SK-N-MC (cell line): ENCODE measurements around the gene CCDC142.
"Not testable (repeated sequence)": the region's sequence is repeated elsewhere in the genome, so short reads cannot be mapped to it uniquely, and the experiment has no call there.

Experiments
- DNase-seq: peaks from one replicate; pipeline ENCODE4 v3.0.0-alpha.2; 2011; ENCODE audit warnings: low read depth, low spot score
- H3K27ac ChIP-seq: fragments of 200-600 bp; sonication (generic); 2 replicates; pipeline ENCODE4 v1.5.1; 2016; ENCODE audit warnings: mixed run types
- H3K36me3 ChIP-seq: fragments of 200-600 bp; sonication (generic); 2 replicates; pipeline ENCODE4 v1.6.1; 2017; ENCODE audit warnings: antibody characterized with exemption, low read length, mixed read lengths; ENCODE audit not compliant: insufficient read depth
- H3K4me3 ChIP-seq: fragments of 200-600 bp; sonication (generic); 2 replicates; pipeline ENCODE4 v1.5.1; 2016
- H3K9ac ChIP-seq: fragments of 200-600 bp; sonication (generic); 2 replicates; pipeline ENCODE4 v1.8.0; 2017; ENCODE audit warnings: mixed run types, mixed read lengths; ENCODE audit not compliant: insufficient read length
- H3K9me3 ChIP-seq: fragments of 200-600 bp; sonication (generic); 2 replicates; pipeline ENCODE4 v1.6.1; 2017; ENCODE audit warnings: low read depth, mild to moderate bottlenecking, antibody characterized with exemption, low read length, moderate library complexity, mixed read lengths
- EZH2 ChIP-seq: fragments of 200-600 bp; sonication (generic); IDR thresholded peaks from one replicate; pipeline ENCODE4 v1.6.1; 2017; ENCODE audit warnings: antibody characterized with exemption
- FOXP2 ChIP-seq: optimal IDR thresholded peaks from 2 replicates; pipeline ENCODE3; 2011; ENCODE audit warnings: mild to moderate bottlenecking, moderate library complexity; ENCODE audit not compliant: insufficient read depth; ENCODE audit errors: extremely low read length, control extremely low read depth
- POLR2AphosphoS5 ChIP-seq: IDR thresholded peaks from 2 replicates; pipeline ENCODE4 v1.6.1; 2012; ENCODE audit warnings: mild to moderate bottlenecking, low read depth, low read length, borderline replicate concordance

CCDC142 gene

GRCh38 chr2:74457549-74458131, 25.2 kb downstream of the CCDC142 start:
- DNase-seq = no peak
- H3K9ac ChIP-seq = peak overlapping the region; percentile 86
- peak overlapping the region; percentile 99 for H3K4me3 ChIP-seq
- peak; percentile 69; the same call in 1 of the 2 replicates for TF ChIP-seq POLR2AphosphoS5
- no peak for TF ChIP-seq EZH2
- TF ChIP-seq FOXP2 = no peak
- H3K36me3 ChIP-seq = peaks cover 10% of the 10 kb centered on the region; the same call in 1 of the 2 replicates
- no peaks in the 10 kb centered on the region for H3K9me3 ChIP-seq
- peak overlapping the region; percentile 65 for H3K27ac ChIP-seq

DNA sequence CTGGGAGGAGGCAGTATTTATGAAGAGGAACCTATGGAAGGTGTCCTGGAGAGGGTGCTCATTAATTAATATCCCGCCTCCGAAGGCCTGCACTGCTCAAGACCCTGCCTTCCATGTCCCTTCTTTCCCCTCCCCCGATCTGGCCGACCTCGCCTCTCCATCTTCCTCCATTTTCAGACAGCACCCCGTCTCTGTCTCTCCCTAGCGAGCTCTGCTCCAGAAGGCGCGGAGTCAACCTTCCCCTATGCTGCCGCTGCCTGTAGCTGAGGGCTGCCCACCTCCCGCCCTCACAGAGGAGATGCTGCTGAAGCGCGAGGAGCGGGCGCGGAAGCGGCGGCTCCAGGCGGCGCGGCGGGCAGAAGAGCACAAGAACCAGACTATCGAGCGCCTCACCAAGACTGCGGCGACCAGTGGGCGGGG, 25.7 kb downstream of the CCDC142 start:
- TF ChIP-seq EZH2 = no peak
- TF ChIP-seq FOXP2 = no peak
- TF ChIP-seq POLR2AphosphoS5 = no peak
- no peaks in the 10 kb centered on the region for H3K9me3 ChIP-seq
- no peak overlapping the region for H3K27ac ChIP-seq
- peak overlapping the region; percentile 99 for H3K4me3 ChIP-seq
- peak overlapping the region; percentile 86 for H3K9ac ChIP-seq
- peaks cover 5% of the 10 kb centered on the region; the same call in 1 of the 2 replicates for H3K36me3 ChIP-seq
- DNase-seq = no peak

GRCh38 chr2:74454654-74455511, 27.9 kb downstream of the CCDC142 start, which contains the start of gene INO80B:
INO80B (plus strand) TSS chr2:74455087; CDS start chr2:74455117, 30 bp downstream.
- peak; percentile 95 for DNase-seq
- Histone ChIP-seq H3K4me3 (peak within 1 kb of the TSS; percentile 87), H3K27ac (0 out of 2 replicates have a peak within 1 kb of the TSS, but pooled peaks have one; percentile 56), H3K9me3 (no peaks in the 10 kb centered on the region), H3K9ac (peak within 1 kb of the TSS; percentile 71), H3K36me3 (no peaks in the 10 kb centered on the region)
- TF ChIP-seq POLR2AphosphoS5 (peak; percentile 83), EZH2 (no peak), FOXP2 (peak; percentile 98)

DNA sequence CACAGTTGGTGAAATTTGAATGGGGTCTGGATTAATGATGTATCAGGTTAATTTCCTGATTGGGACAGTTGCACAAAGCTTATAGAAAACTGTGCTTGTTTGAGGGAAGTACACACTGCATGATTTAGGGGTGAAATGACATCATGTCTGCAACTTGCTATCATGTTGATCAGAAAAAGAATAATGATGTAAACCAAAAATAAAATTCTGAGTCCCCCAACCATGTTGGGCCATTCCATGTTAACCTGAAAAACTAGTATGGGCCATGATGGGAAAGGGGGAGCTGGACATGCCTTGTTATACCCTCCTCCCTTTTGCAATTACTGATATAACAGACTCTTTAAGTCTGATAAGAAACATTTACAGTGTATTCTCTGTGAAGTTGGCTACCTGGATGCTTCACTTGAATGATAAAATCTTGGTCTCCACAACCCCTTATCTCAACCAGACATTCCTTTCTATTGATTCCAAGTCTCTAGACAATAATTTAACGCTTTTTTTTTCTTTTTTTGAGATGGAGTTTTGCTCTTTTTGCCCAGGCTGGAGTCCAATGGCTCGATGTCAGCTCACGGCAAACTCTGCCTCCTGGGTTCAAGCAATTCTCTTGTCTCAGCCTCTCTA, 32.1 kb downstream of the CCDC142 start:
- Histone ChIP-seq H3K27ac (no peak overlapping the region), H3K9ac (no peak overlapping the region), H3K9me3 (no peaks in the 10 kb centered on the region), H3K36me3 (no peaks in the 10 kb centered on the region), H3K4me3 (no peak overlapping the region)
- DNase-seq = no peak
- TF ChIP-seq POLR2AphosphoS5 (no peak), EZH2 (no peak), FOXP2 (no peak)

- DNase-seq = no peak
- H3K36me3 ChIP-seq = no peaks in the 10 kb centered on the region
- no peak overlapping the region for H3K27ac ChIP-seq
- H3K4me3 ChIP-seq = no peak overlapping the region
- TF ChIP-seq EZH2 = no peak
- TF ChIP-seq POLR2AphosphoS5 = no peak
- TF ChIP-seq FOXP2 = no peak
- H3K9me3 ChIP-seq = no peaks in the 10 kb centered on the region
- H3K9ac ChIP-seq = no peak overlapping the region
Observed at GRCh38 chr2:74448771-74449170, 34.0 kb downstream of the CCDC142 start.

- no peaks in the 10 kb centered on the region for H3K36me3 ChIP-seq
- DNase-seq = no peak
- no peaks in the 10 kb centered on the region for H3K9me3 ChIP-seq
- no peak overlapping the region for H3K27ac ChIP-seq
- H3K9ac ChIP-seq = no peak overlapping the region
- H3K4me3 ChIP-seq = no peak overlapping the region
- TF ChIP-seq POLR2AphosphoS5 = no peak
Observed at GRCh38 chr2:74447230-74447999, 35.4 kb downstream of the CCDC142 start.

DNA sequence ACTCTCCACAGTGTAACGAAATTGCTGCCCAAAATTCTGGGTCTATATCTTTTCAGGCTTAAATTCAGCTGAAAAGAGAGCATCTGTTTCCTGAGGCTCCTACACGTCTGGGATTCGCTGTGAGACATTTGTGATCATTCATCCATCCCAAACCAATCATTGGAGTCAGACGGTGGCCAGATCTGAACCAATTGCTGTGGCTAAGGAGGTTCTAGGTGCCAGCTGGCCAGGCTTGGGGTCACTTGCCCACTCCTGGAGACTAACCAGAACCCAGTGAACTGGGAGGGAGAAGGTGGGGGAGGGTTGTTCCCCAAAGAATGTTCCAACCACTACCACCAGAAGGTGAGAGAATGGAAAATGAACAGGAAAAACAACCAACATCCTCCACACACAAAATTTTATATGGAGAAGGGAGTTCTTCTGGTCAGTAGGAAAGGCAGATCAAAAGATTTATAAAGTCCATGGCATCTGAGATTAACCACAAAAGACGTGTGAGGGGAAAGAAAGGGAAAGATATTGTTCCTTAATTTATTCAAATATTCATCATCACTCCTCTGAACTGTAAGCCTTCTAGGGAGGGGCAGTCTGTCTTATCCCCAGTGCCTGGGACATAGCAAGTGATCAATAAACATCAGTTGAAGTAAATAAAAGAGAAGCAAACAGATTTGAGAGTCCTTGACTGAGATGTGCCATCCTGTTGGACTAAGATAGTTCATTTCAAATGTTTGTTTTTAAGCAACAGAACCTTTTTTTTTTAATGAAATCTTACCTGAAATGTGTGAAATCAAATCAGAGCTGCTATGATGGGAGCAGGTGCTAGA, 38.1 kb downstream of the CCDC142 start:
- H3K4me3 ChIP-seq = no peak overlapping the region
- H3K36me3 ChIP-seq = no peaks in the 10 kb centered on the region
- no peak for DNase-seq
- no peak for TF ChIP-seq EZH2
- TF ChIP-seq FOXP2 = no peak
- TF ChIP-seq POLR2AphosphoS5 = no peak
- no peak overlapping the region for H3K9ac ChIP-seq
- no peak overlapping the region for H3K27ac ChIP-seq
- no peaks in the 10 kb centered on the region for H3K9me3 ChIP-seq

- not testable (repeated sequence) for DNase-seq, H3K27ac ChIP-seq, H3K9me3 ChIP-seq, H3K9ac ChIP-seq, H3K4me3 ChIP-seq, H3K36me3 ChIP-seq
Observed at GRCh38 chr2:74442483-74443297, 40.1 kb downstream of the CCDC142 start.
